Activated CD8-positive, alpha-beta memory T cell treated with anti-CD3 and anti-CD28 coated beads, Interleukin-2, amount 50 U/mL, for 24 hours (primary cell): ENCODE data around the gene SH3BGRL2.
"Not testable (repeated sequence)": the region's sequence is repeated elsewhere in the genome, so short reads cannot be mapped to it uniquely, and the experiment has no call there.

Experiments
- DNase-seq: peaks from one replicate; pipeline ENCODE4 v3.0.0-alpha.2; 2020; ENCODE audit errors: extremely low read depth

Gene SH3BGRL2

GRCh38 chr6:79614326-79615305 lies 16.5 kb upstream of the SH3BGRL2 start:
- DNase-seq: no peak

- DNase-seq: no peak
These were observed 13.6 kb upstream of the SH3BGRL2 start for GRCh38 chr6:79617518-79617941.

GRCh38 chr6:79618425-79618824 lies 12.7 kb upstream of the SH3BGRL2 start:
- not testable (repeated sequence) for DNase-seq

- DNase-seq: no peak
These were observed 9.6 kb upstream of the SH3BGRL2 start for GRCh38 chr6:79621579-79621978.

- no peak for DNase-seq
These were observed 8.8 kb upstream of the SH3BGRL2 start for GRCh38 chr6:79622364-79622763.

GRCh38 chr6:79623106-79623505 lies 8.0 kb upstream of the SH3BGRL2 start:
- no peak for DNase-seq

GRCh38 chr6:79625746-79626145 lies 5.4 kb upstream of the SH3BGRL2 start:
- DNase-seq: no peak

- DNase-seq: no peak
These were observed 4.3 kb upstream of the SH3BGRL2 start for GRCh38 chr6:79626811-79627210.

- no peak for DNase-seq
These were observed 3.7 kb upstream of the SH3BGRL2 start for GRCh38 chr6:79627422-79627821.

GRCh38 chr6:79628466-79629288 lies 2.5 kb upstream of the SH3BGRL2 start:
- DNase-seq: no peak

GRCh38 chr6:79630380-79630882 lies 698 bp upstream of the SH3BGRL2 start:
- no peak for DNase-seq

- DNase-seq: no peak
These were observed 604 bp downstream of the SH3BGRL2 start for GRCh38 chr6:79631693-79632172.

- no peak for DNase-seq
These were observed 1.5 kb downstream of the SH3BGRL2 start for GRCh38 chr6:79632580-79632979.

- no peak for DNase-seq
These were observed 3.5 kb downstream of the SH3BGRL2 start for GRCh38 chr6:79634491-79635231.

GRCh38 chr6:79635232-79635543 lies 4.1 kb downstream of the SH3BGRL2 start:
- DNase-seq: no peak

GRCh38 chr6:79636673-79637072 lies 5.5 kb downstream of the SH3BGRL2 start:
- no peak for DNase-seq

GRCh38 chr6:79640146-79641111 lies 9.3 kb downstream of the SH3BGRL2 start:
- no peak for DNase-seq

- no peak for DNase-seq
These were observed 14.9 kb downstream of the SH3BGRL2 start for GRCh38 chr6:79646006-79646405.

GRCh38 chr6:79646561-79646960 lies 15.4 kb downstream of the SH3BGRL2 start:
- DNase-seq: no peak

- DNase-seq: no peak
These were observed 16.6 kb downstream of the SH3BGRL2 start for GRCh38 chr6:79647741-79648140.
